PC-9 (cell line): ENCODE data around the gene SSR2. TPM values are rescaled to one million over a fixed set of nuclear protein-coding genes. Genes with fewer than 3 reads are reported as not detected.

Experiments used
- Bru-seq: library from RNA; stranded (reverse); fragments of 400-500 nt; gene quantifications from one replicate; lab custom pipeline; 2021; lab: Mats Ljungman, UMichigan
- BruChase-seq, 2 experiments: library from RNA; stranded (reverse); fragments of 400-500 nt; gene quantifications; one replicate each; lab custom pipeline; 2021; lab: Mats Ljungman, UMichigan
- BruUV-seq: library from RNA; stranded (reverse); fragments of 400-500 nt; replicated peaks from 2 replicates; lab custom pipeline; 2021; lab: Mats Ljungman, UMichigan
- CTCF ChIA-PET: fragments of 300-600 bp; sonication (Branson Sonifier 250); formaldehyde crosslinking; loops from one replicate; lab custom pipeline; 2022; ENCODE audit warnings: antibody characterized with exemption; lab: Charles Lee
- POLR2A ChIA-PET: fragments of 300-600 bp; sonication (Branson Sonifier 250); formaldehyde crosslinking; loops from one replicate; lab custom pipeline; 2022; ENCODE audit warnings: antibody characterized with exemption; ENCODE audit not compliant: unreplicated experiment; lab: Charles Lee
- DNase-seq, 2 experiments: peaks; one replicate each; pipeline versions ENCODE4 v3.0.0 to v3.0.0-alpha.2; 2015 to 2022; ENCODE audit warnings: mixed read lengths in 1 of 2
- H2AFZ ChIP-seq: fragments of 200-600 bp; sonication (generic); 2 replicates; pipeline ENCODE4 v1.8.1; 2017; ENCODE audit warnings: antibody characterized with exemption
- H3F3A ChIP-seq: fragments of 200-600 bp; sonication (generic); 2 replicates; pipeline ENCODE4 v1.8.1; 2017; ENCODE audit warnings: antibody characterized with exemption, mild to moderate bottlenecking, low read depth; ENCODE audit not compliant: insufficient read depth
- H3K27ac ChIP-seq: fragments of 200-600 bp; sonication (generic); 2 replicates; pipeline ENCODE4 v1.6.1; 2016; ENCODE audit warnings: mixed run types
- H3K27me3 ChIP-seq: fragments of 200-600 bp; sonication (generic); 2 replicates; pipeline ENCODE4 v1.6.1; 2016; ENCODE audit warnings: low read depth, mixed run types; ENCODE audit not compliant: insufficient read depth
- H3K36me3 ChIP-seq: fragments of 200-600 bp; sonication (generic); 2 replicates; pipeline ENCODE4 v1.6.1; 2016; ENCODE audit warnings: low read depth, mixed run types
- H3K4me1 ChIP-seq: fragments of 200-600 bp; sonication (generic); replicated peaks from 2 replicates; pipeline ENCODE4 v1.6.1; 2016; ENCODE audit warnings: mixed run types; ENCODE audit not compliant: insufficient read depth
- H3K4me2 ChIP-seq: fragments of 200-600 bp; sonication (generic); 2 replicates; pipeline ENCODE4 v1.6.1; 2017; ENCODE audit warnings: mixed run types
- H3K4me3 ChIP-seq: fragments of 200-600 bp; sonication (generic); 2 replicates; pipeline ENCODE4 v1.6.1; 2016; ENCODE audit warnings: mixed run types
- H3K79me2 ChIP-seq: fragments of 200-600 bp; sonication (generic); 2 replicates; pipeline ENCODE4 v1.6.1; 2017; ENCODE audit warnings: low read depth, mixed run types
- H3K9me2 ChIP-seq: fragments of 200-600 bp; sonication (generic); 2 replicates; pipeline ENCODE4 v1.8.1; 2017; ENCODE audit warnings: mild to moderate bottlenecking; ENCODE audit not compliant: insufficient read depth
- H3K9me3 ChIP-seq: fragments of 200-600 bp; sonication (generic); 2 replicates; pipeline ENCODE4 v1.8.1; 2016; ENCODE audit warnings: low read depth; ENCODE audit not compliant: insufficient read depth
- H4K20me1 ChIP-seq: fragments of 200-600 bp; sonication (generic); 2 replicates; pipeline ENCODE4 v1.8.1; 2017; ENCODE audit not compliant: insufficient read depth
- CTCF ChIP-seq: fragments of 200-600 bp; sonication (generic); conservative IDR thresholded peaks from 2 replicates; pipeline ENCODE4 v1.6.1; 2017; ENCODE audit warnings: mixed run types, antibody characterized with exemption, mild to moderate bottlenecking, moderate library complexity
- EZH2 ChIP-seq: fragments of 200-600 bp; sonication (generic); IDR thresholded peaks from 2 replicates; pipeline ENCODE4 v1.8.0; 2017; ENCODE audit warnings: antibody characterized with exemption, low read depth
- intact Hi-C: fragments of 100-400 bp; cut with micrococcal nuclease; formaldehyde crosslinking; loops from one replicate; pipeline ENCODE4 v1.10.0; 2022; ENCODE audit not compliant: unreplicated experiment
- long read RNA-seq: library from polyadenylated mRNA; stranded (forward); transcript quantifications from one replicate; pipeline ENCODE4 v2.0.0, GENCODE V29; 2022
- total RNA-seq: library from RNA; stranded (reverse); gene quantifications from 2 replicates; pipeline ENCODE4 v1.2.3, GENCODE V29; 2021

The SSR2 gene
- total RNA-seq = 152 and 196 TPM in 2 replicates
- percentile 82 among the genes with signal in this experiment for Bru-seq, nascent RNA
- BruChase-seq, experiment 1, labeled RNA remaining after a 2-hour chase = percentile 83 among the genes with signal in this experiment
- percentile 93 among the genes with signal in this experiment for BruChase-seq, experiment 2, labeled RNA remaining after a 6-hour chase
- long read RNA-seq, transcript SSR2-209 (5 exons, 1,040 nt) = minor isoform, 5 of 401 reads
- long read RNA-seq, transcript SSR2-201 (6 exons, 1,116 nt) = major isoform, 351 of 401 reads
- long read RNA-seq, partial matches to known transcripts = 31 of 401 reads
- long read RNA-seq, other reads (novel, unspliced or antisense) = 13 of 401 reads

DNA sequence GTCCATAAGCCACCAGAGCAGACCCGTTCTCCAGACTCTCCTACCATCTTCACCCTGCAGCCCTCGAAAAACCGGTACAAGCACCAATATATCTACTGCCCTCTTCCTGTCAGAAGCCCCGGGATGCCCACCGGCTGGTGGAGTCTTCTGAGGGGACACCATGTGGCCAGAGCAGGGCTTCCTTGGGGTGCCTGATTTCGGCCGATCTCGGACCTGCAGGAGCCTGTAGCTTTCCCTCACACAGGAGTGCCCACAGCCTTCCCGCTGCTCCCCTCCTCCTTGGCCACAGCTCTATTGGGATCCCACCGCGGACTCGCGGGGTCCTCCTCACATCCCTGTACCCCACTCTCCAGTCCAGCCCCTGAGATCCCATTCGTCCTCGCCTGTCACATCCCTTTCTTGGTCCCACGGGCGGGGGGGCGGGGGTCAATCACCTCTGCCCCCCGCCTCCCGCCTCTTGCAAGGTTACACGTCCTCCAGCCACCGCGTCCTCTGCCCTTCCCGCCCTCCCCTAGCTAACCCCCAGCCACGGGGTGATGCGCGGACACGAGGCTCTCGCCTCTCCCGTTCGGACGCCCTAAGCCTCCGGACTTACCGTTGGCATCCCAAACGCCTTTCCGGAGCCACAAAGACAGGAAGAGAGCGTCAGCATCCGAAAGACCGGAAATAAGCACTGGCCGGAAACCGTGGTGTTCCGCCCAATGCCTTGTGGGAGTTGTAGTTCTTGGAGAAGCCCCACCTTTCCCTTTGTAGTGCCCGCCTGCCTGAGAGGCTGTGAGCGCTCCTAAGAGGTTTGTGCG is at the start of gene SSR2:
SSR2 (minus strand) TSS at position 659 of the 800 bp plus-strand sequence. CDS start 784 bp downstream, outside the sequence.
- peaks cover 34% of the 10 kb centered on the region for H3K79me2 ChIP-seq
- DNase-seq = peak; percentile 78 to 87
- H2AFZ ChIP-seq = peak within 1 kb of the TSS; percentile 49
- TF ChIP-seq EZH2 = no peak
- TF ChIP-seq CTCF = no peak
- CTCF ChIA-PET = interaction anchor here (0.6 kb wide), 2 partner anchors 39 to 369 kb away, joined by 3 to 14 read pairs; no protein-coding TSS in a partner anchor
- H3K27me3 ChIP-seq = no peaks in the 10 kb centered on the region
- peaks cover 11% of the 10 kb centered on the region for H3K4me1 ChIP-seq
- H3K27ac ChIP-seq = no peak within 1 kb of the TSS
- intact Hi-C loops = no loop called here
- BruUV-seq = no TSS peak
- no peaks in the 10 kb centered on the region for H3K9me3 ChIP-seq
- H4K20me1 ChIP-seq = peaks cover 20% of the 10 kb centered on the region
- peaks cover 10% of the 10 kb centered on the region; the same call in 1 of the 2 replicates for H3F3A ChIP-seq
- H3K4me2 ChIP-seq = peak within 1 kb of the TSS; percentile 99
- H3K9me2 ChIP-seq = no peaks in the 10 kb centered on the region
- H3K4me3 ChIP-seq = peak within 1 kb of the TSS; percentile 95
- H3K36me3 ChIP-seq = peaks cover 30% of the 10 kb centered on the region
- POLR2A ChIA-PET = no interaction called here

DNA sequence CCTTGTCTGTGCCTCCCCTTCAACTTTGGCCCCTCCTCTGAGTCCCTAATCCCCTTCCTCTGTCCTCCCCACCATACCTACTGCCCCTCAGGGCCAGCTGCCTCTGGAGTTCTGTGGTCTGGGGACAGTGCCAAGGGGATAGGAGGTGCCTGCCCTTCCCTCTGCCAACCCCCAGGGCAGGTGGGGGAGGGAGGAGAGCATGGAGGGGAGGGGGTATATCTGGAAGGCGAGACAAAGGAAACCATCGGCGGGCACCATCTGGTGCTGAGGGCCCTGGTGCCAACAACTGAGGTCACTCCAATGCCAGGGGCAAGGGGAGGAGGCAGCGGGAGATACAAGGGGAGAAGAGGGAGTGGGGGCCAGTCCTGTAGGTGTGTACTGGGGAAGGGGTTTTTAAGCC is 49.8 kb upstream of the SSR2 start:
- no peak overlapping the region for H3K27ac ChIP-seq
- no peaks in the 10 kb centered on the region for H3K9me3 ChIP-seq
- POLR2A ChIA-PET = no interaction called here
- no peak overlapping the region for H2AFZ ChIP-seq
- no peak overlapping the region for H3K4me2 ChIP-seq
- H3K27me3 ChIP-seq = no peaks in the 10 kb centered on the region
- H3K9me2 ChIP-seq = no peaks in the 10 kb centered on the region
- no peak for DNase-seq
- 0 out of 2 replicates have a peak, but pooled peaks cover 2% of the 10 kb centered on the region for H3K36me3 ChIP-seq
- no TSS peak for BruUV-seq
- CTCF ChIA-PET = no interaction called here
- peaks cover 8% of the 10 kb centered on the region; the same call in 1 of the 2 replicates for H4K20me1 ChIP-seq
- intact Hi-C loops = no loop called here
- peaks cover 18% of the 10 kb centered on the region for H3K79me2 ChIP-seq
- peaks cover 21% of the 10 kb centered on the region; the same call in 1 of the 2 replicates for H3F3A ChIP-seq
- TF ChIP-seq CTCF = no peak
- no peak for TF ChIP-seq EZH2
- no peak overlapping the region for H3K4me3 ChIP-seq
- H3K4me1 ChIP-seq = no peaks in the 10 kb centered on the region
